Coronary artery (tissue), 2 donors: ENCODE data around the gene IQCF2.
"Not testable (repeated sequence)": the region's sequence is repeated elsewhere in the genome, so short reads cannot be mapped to it uniquely, and the experiment has no call there.

Experiments
- DNase-seq: peaks from one replicate; pipeline ENCODE4 v3.0.0-alpha.2; 2017; ENCODE audit warnings: low spot score
- H3K27ac ChIP-seq, 2 donors: fragments of 200-600 bp; sonication (generic); one replicate each; pipeline ENCODE4 v1.5.1; 2016 to 2019
- H3K4me3 ChIP-seq: fragments of 200-600 bp; sonication (generic); 2 replicates; pipeline ENCODE4 v1.5.1; 2016; ENCODE audit warnings: mild to moderate bottlenecking, moderate library complexity
- CTCF ChIP-seq: fragments of 200-600 bp; sonication (generic); IDR thresholded peaks from one replicate; pipeline ENCODE4 v1.5.1; 2019; ENCODE audit warnings: antibody characterized with exemption

Gene IQCF2

DNA sequence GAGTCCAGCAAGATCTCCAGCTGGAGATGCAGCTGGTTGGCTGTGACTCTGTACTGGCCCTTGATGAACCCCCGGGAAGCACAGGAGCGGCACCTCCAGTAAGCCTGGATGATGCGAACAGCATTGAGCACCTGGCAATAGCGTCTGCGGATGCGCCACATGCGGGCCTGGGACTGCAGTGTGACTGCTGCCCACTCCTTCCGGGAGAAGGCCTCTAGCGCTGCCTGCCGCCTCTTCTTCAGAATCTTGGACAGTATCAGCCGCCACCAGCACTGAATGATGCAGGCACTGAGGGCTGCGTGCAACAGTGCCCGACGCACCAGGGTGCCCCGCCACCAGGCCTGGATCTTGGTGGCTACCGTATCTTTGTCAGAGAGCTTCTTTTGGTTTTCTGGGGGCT is 33.5 kb downstream of the IQCF2 start:
- no peak for DNase-seq
- TF ChIP-seq CTCF = no peak
- H3K27ac ChIP-seq = no peak overlapping the region
- H3K4me3 ChIP-seq = no peak overlapping the region

DNA sequence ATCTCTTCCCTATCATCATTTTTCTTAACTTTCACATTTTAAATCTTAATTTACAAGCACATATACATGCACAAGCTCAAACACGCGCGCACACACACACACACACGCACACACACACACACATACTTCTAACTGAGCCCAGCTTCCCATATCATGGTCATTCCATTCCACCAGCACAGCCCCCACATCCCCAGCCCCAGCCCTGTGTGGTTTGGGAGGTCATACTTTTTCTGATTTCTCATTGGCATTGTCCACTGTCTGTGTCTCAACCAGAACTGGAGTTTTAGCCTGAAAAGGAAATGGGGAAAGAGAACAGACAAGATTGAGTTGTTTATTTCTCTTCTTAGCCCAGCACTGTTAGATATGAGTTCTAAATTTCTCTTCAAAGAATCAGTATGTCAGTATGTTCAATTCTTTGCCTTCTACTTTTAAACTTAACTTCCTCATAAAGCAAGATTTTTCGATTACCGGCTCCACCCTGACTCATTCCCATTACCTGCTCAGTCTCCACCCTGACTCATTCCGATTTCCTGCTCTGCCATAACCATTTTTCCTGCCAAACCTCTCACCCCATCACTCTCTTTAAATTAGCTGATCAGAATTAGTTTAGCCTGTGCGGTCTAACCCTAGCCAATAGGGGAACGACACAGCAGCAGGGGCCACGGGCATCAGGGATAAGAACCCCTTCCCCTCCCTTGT is 35.3 kb downstream of the IQCF2 start:
- H3K27ac ChIP-seq = no peak overlapping the region
- no peak overlapping the region for H3K4me3 ChIP-seq
- TF ChIP-seq CTCF = no peak
- DNase-seq = no peak

DNA sequence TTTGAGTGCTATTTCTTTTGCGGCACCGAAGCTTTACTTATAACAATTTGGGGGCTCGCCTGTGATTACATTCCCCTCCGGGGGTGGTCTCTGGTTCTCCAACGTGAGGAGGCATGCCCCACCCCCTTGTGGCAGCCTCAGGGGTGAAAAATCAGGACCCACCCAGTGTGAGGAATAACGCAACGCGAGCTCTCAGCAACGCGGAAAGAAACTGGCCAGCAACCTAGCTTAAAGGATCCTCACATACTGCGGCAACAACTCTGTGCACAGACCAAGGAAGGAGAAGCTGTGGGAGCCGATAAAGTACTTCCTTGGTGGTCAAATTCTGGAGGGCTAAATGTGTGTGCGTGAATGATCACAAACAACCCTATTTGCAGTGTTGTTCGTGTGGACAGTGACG is 36.0 kb downstream of the IQCF2 start:
- TF ChIP-seq CTCF = no peak
- DNase-seq = no peak
- Histone ChIP-seq H3K27ac (no peak overlapping the region), H3K4me3 (no peak overlapping the region)

- H3K4me3 ChIP-seq, DNase-seq, H3K27ac ChIP-seq: not testable (repeated sequence)
Measured at GRCh38 chr3:51900043-51900442, 38.6 kb downstream of the IQCF2 start.

- H3K4me3 ChIP-seq, DNase-seq, H3K27ac ChIP-seq: not testable (repeated sequence)
Measured at GRCh38 chr3:51902361-51902760, 40.9 kb downstream of the IQCF2 start.

DNA sequence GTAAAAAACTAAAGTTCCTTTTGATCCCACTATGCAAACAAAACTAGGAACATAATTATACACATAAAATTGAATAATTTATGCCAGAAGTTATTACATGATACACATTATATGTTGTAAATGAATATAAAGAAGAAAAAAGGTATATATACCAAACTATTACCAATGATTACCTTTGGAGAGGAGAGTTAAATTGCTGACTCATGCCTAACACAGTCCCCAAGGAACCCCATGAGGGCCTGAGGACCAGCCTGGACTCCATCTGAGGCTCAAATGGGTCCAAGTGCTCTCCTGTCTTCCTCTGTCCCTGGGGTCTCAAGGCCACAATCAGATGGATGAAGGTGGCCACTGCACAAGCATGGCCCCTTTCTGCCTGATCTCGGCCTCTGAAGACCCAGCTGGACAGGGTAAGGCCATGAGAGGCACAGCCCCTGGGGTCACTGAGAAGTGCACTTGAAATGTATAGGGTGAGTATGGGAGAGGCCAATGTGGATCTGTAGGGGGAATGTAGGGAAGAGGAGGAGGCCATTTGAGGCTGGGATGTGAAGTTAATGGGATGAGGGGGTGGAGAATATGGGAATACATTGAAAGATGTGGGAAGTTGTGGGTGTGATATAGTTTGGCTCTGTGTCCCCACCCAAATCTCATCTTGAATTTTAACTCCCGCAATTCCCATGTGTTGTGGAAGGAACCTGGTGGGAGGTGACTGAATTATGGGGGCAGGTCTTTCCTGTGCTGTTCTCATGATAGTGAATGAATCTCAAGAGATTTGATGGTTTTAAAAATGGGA is 42.8 kb downstream of the IQCF2 start:
- DNase-seq = no peak
- H3K4me3 ChIP-seq = no peak overlapping the region
- no peak for TF ChIP-seq CTCF
- no peak overlapping the region for H3K27ac ChIP-seq

- Histone ChIP-seq H3K27ac (no peak overlapping the region), H3K4me3 (no peak overlapping the region)
- DNase-seq = no peak
- no peak for TF ChIP-seq CTCF
Measured at GRCh38 chr3:51908026-51908425, 46.6 kb downstream of the IQCF2 start.
